ENCODE data around the gene DPM3. TPM values are rescaled to one million over a fixed set of nuclear protein-coding genes. Genes with fewer than 3 reads are reported as not detected.
A peak's percentile ranks its signal among the peaks of the same experiment; 100 is the strongest.

Gene DPM3
- total and polyA plus RNA-seq, 9 of the 15 experiments (the other 6 are each of a cell fraction or from before 2014, with no cell fraction given): 3.7 to 120 (median 36.4) TPM

- no peak for TF ChIP-seq GTF2A2 (tag; IDR thresholded peaks at IDR 0.05)
- no peak for TF ChIP-seq HDGF (IDR thresholded peaks at IDR 0.05)
- peak; percentile 53; the same call in 1 of the 2 replicates for TF ChIP-seq EP300 (IDR thresholded peaks at IDR 0.05; ENCODE audit: low read length)
- no peak for TF ChIP-seq WHSC1 (IDR thresholded peaks at IDR 0.05; ENCODE audit: low read length)
- TF ChIP-seq NFE2L1 (tag; IDR thresholded peaks at IDR 0.05; ENCODE audit: borderline replicate concordance, low read depth): no peak
- peak; percentile 85 for TF ChIP-seq CBFA2T3 (IDR thresholded peaks at IDR 0.05)
- TF ChIP-seq TSC22D4 (tag; IDR thresholded peaks at IDR 0.05): no peak
- peak; percentile 71 for TF ChIP-seq GATA2 (CRISPR knock-in tag; IDR thresholded peaks at IDR 0.05)
- 0 out of 2 replicates have a peak, but pooled peaks have one; percentile 39 for TF ChIP-seq KLF16 (IDR thresholded peaks at IDR 0.05)
- peak; percentile 70 for TF ChIP-seq ZKSCAN8 (CRISPR knock-in tag; IDR thresholded peaks at IDR 0.05)
- TF ChIP-seq SMARCE1 (IDR thresholded peaks at IDR 0.05): peak; percentile 54; the same call in 1 of the 2 replicates
- TF ChIP-seq, protein P1, sequence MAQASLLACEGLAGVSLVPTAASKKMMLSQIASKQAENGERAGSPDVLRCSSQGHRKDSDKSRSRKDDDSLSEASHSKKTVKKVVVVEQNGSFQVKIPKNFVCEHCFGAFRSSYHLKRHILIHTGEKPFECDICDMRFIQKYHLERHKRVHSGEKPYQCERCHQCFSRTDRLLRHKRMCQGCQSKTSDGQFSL (CRISPR knock-in tag; IDR thresholded peaks at IDR 0.05): 0 out of 2 replicates have a peak, but pooled peaks have one; percentile 63
- TF ChIP-seq, protein P1 (tag; IDR thresholded peaks at IDR 0.05): 0 out of 4 replicates have a peak, but pooled peaks of 1 of the 2 experiments have one; percentile 31
- TF ChIP-seq BRF1 (IDR thresholded peaks at IDR 0.05; ENCODE audit: borderline replicate concordance, extremely low read depth, insufficient read length): no peak
- peak; percentile 36; the same call in 1 of the 2 replicates for TF ChIP-seq JUND (IDR thresholded peaks at IDR 0.05; ENCODE audit: borderline replicate concordance, low read depth, low read length)
- TF ChIP-seq JUND (tag; IDR thresholded peaks at IDR 0.05; ENCODE audit: borderline replicate concordance, low read depth, low read length): no peak
- peak; percentile 68 for TF ChIP-seq EGR1 (conservative IDR thresholded peaks at IDR 0.05)
- TF ChIP-seq, protein P2, sequence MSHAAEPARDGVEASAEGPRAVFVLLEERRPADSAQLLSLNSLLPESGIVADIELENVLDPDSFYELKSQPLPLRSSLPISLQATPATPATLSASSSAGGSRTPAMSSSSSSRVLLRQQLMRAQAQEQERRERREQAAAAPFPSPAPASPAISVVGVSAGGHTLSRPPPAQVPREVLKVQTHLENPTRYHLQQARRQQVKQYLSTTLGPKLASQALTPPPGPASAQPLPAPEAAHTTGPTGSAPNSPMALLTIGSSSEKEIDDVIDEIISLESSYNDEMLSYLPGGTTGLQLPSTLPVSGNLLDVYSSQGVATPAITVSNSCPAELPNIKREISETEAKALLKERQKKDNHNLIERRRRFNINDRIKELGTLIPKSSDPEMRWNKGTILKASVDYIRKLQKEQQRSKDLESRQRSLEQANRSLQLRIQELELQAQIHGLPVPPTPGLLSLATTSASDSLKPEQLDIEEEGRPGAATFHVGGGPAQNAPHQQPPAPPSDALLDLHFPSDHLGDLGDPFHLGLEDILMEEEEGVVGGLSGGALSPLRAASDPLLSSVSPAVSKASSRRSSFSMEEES (CRISPR knock-in tag; IDR thresholded peaks at IDR 0.05): no peak
- TF ChIP-seq, protein P3, sequence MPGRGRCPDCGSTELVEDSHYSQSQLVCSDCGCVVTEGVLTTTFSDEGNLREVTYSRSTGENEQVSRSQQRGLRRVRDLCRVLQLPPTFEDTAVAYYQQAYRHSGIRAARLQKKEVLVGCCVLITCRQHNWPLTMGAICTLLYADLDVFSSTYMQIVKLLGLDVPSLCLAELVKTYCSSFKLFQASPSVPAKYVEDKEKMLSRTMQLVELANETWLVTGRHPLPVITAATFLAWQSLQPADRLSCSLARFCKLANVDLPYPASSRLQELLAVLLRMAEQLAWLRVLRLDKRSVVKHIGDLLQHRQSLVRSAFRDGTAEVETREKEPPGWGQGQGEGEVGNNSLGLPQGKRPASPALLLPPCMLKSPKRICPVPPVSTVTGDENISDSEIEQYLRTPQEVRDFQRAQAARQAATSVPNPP (IDR thresholded peaks at IDR 0.05; ENCODE audit: borderline replicate concordance, insufficient read depth, insufficient read length): no peak
- TF ChIP-seq TCF3 (CRISPR knock-in tag; IDR thresholded peaks at IDR 0.05): peak; percentile 83
- peak; percentile 51; the same call in 1 of the 2 replicates for TF ChIP-seq ZEB2 (IDR thresholded peaks at IDR 0.05)
- TF ChIP-seq, protein P4, sequence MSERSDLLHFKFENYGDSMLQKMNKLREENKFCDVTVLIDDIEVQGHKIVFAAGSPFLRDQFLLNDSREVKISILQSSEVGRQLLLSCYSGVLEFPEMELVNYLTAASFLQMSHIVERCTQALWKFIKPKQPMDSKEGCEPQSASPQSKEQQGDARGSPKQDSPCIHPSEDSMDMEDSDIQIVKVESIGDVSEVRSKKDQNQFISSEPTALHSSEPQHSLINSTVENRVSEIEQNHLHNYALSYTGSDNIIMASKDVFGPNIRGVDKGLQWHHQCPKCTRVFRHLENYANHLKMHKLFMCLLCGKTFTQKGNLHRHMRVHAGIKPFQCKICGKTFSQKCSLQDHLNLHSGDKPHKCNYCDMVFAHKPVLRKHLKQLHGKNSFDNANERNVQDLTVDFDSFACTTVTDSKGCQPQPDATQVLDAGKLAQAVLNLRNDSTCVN (CRISPR knock-in tag; IDR thresholded peaks at IDR 0.05): 0 out of 2 replicates have a peak, but pooled peaks have one; percentile 36
Observed at GRCh38 chr1:155137154-155137949, 3.0 kb downstream of the DPM3 start (continued).

Data from K562 (cell line).